NAMALWA (cell line): ENCODE measurements around the gene ENTR1.

Experiments used
- DNase-seq: peaks from one replicate; pipeline ENCODE4 v3.0.0-alpha.2; 2015; ENCODE audit warnings: low spot score

The ENTR1 gene

GRCh38 chr9:136397643-136398042 lies 12.8 kb downstream of the ENTR1 start:
- DNase-seq = no peak

- DNase-seq = no peak
Measured at GRCh38 chr9:136396219-136396515, 14.2 kb downstream of the ENTR1 start.

- DNase-seq = no peak
Measured at GRCh38 chr9:136395345-136396218, 14.8 kb downstream of the ENTR1 start.

- DNase-seq = no peak
Measured at GRCh38 chr9:136395020-136395340, 15.4 kb downstream of the ENTR1 start.

- DNase-seq = no peak
Measured at GRCh38 chr9:136394312-136395019, 15.9 kb downstream of the ENTR1 start.

GRCh38 chr9:136393531-136393930 lies 16.9 kb downstream of the ENTR1 start:
- no peak for DNase-seq

GRCh38 chr9:136392538-136393449 lies 17.6 kb downstream of the ENTR1 start:
- no peak for DNase-seq

GRCh38 chr9:136391737-136392537 lies 18.5 kb downstream of the ENTR1 start:
- no peak for DNase-seq

GRCh38 chr9:136389396-136389795 lies 21.0 kb downstream of the ENTR1 start:
- no peak for DNase-seq

- DNase-seq = no peak
Measured at GRCh38 chr9:136387217-136387616, 23.2 kb downstream of the ENTR1 start.

GRCh38 chr9:136386018-136386417 lies 24.4 kb downstream of the ENTR1 start:
- no peak for DNase-seq

GRCh38 chr9:136385015-136385414 lies 25.4 kb downstream of the ENTR1 start:
- no peak for DNase-seq

GRCh38 chr9:136383436-136383835 lies 27.0 kb downstream of the ENTR1 start:
- DNase-seq = no peak

GRCh38 chr9:136381966-136382513 lies 28.4 kb downstream of the ENTR1 start:
- DNase-seq = no peak

GRCh38 chr9:136381311-136381710 lies 29.1 kb downstream of the ENTR1 start:
- no peak for DNase-seq

GRCh38 chr9:136380381-136380780 lies 30.0 kb downstream of the ENTR1 start:
- DNase-seq = no peak

- DNase-seq = no peak
Measured at GRCh38 chr9:136379891-136380290, 30.5 kb downstream of the ENTR1 start.

GRCh38 chr9:136379401-136379800 lies 31.0 kb downstream of the ENTR1 start:
- DNase-seq = no peak

- DNase-seq = no peak
Measured at GRCh38 chr9:136379003-136379287, 31.5 kb downstream of the ENTR1 start.

GRCh38 chr9:136378170-136379002 lies 32.0 kb downstream of the ENTR1 start:
- no peak for DNase-seq
